ENCODE results near the gene VENTX.

GRCh38 chr10:133212853-133213494 lies 24.7 kb upstream of the VENTX start:
- TF ChIP-seq CTCF (IDR thresholded peaks at IDR 0.05 in 4 of 5, conservative IDR thresholded peaks at IDR 0.05 in 1 of 5) (no peak), POLR2A (IDR thresholded peaks at IDR 0.05) (no peak)

All from gastrocnemius medialis (tissue), 4 donors.